ENCODE data around the gene TFRC.
"Not testable (repeated sequence)": the region's sequence is repeated elsewhere in the genome, so short reads cannot be mapped to it uniquely, and the experiment has no call there.

GRCh38 chr3:196056371-196056770 is 25.5 kb downstream of the TFRC start:
- not testable (repeated sequence) for TF ChIP-seq CTCF, POLR2A, EP300 (IDR thresholded peaks at IDR 0.05)

All from ovary (tissue), 3 donors.